ENCODE results near the gene GCSAML.

GCSAML gene

GRCh38 chr1:247578946-247579460 is 30.1 kb downstream of the GCSAML start:
- DNase-seq (ENCODE audit: low read depth) = no peak
- no peak overlapping the region for H3K4me3 ChIP-seq (ENCODE audit: low read depth, low read length)
- TF ChIP-seq, protein P1, sequence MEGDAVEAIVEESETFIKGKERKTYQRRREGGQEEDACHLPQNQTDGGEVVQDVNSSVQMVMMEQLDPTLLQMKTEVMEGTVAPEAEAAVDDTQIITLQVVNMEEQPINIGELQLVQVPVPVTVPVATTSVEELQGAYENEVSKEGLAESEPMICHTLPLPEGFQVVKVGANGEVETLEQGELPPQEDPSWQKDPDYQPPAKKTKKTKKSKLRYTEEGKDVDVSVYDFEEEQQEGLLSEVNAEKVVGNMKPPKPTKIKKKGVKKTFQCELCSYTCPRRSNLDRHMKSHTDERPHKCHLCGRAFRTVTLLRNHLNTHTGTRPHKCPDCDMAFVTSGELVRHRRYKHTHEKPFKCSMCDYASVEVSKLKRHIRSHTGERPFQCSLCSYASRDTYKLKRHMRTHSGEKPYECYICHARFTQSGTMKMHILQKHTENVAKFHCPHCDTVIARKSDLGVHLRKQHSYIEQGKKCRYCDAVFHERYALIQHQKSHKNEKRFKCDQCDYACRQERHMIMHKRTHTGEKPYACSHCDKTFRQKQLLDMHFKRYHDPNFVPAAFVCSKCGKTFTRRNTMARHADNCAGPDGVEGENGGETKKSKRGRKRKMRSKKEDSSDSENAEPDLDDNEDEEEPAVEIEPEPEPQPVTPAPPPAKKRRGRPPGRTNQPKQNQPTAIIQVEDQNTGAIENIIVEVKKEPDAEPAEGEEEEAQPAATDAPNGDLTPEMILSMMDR (IDR thresholded peaks at IDR 0.05; ENCODE audit: low read depth, low read length, missing control alignments) = no peak
- in situ Hi-C loops (cut with HindIII; ENCODE audit: low sequenced_read_pairs) = no loop called here

DNA sequence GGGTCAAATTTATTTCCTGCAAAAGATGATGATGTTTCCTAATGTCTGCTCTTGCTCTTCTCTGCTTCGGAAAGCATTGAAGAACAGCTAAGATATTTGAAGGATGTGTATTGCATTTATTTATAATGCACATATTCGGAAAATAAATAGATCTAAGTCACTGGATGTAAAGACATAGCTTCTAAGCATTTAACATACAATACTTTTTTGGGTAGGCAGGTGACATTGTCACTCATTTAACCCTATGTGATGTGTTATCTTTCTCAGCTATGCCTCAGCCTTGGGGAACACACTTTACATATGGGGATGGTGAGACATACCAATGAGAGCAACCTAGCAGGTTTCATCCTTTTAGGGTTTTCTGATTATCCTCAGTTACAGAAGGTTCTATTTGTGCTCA is 39.1 kb downstream of the GCSAML start, which contains the start of gene OR2G2:
Gene OR2G2, plus strand, starts transcription at position 301 of the 400 bp plus-strand sequence. Its CDS starts 0 bp downstream, at position 301.
- no peak for DNase-seq (ENCODE audit: low read depth)
- TF ChIP-seq, protein P1 (IDR thresholded peaks at IDR 0.05; ENCODE audit: low read depth, low read length, missing control alignments) = no peak
- in situ Hi-C loops (cut with HindIII; ENCODE audit: low sequenced_read_pairs) = no loop called here
- no peak within 1 kb of the TSS for H3K4me3 ChIP-seq (ENCODE audit: low read depth, low read length)

GRCh38 chr1:247605286-247605685 is 56.4 kb downstream of the GCSAML start, which contains the start of gene OR2G3:
Gene OR2G3 (plus strand): TSS chr1:247605586. CDS start chr1:247605586, 0 bp downstream.
- TF ChIP-seq, protein P1 (IDR thresholded peaks at IDR 0.05; ENCODE audit: low read depth, low read length, missing control alignments) = no peak
- no peak within 1 kb of the TSS for H3K4me3 ChIP-seq (ENCODE audit: low read depth, low read length)
- no peak for DNase-seq (ENCODE audit: low read depth)
- in situ Hi-C loops (cut with HindIII; ENCODE audit: low sequenced_read_pairs) = no loop called here

- in situ Hi-C loops (cut with HindIII; ENCODE audit: low sequenced_read_pairs) = no loop called here
- H3K4me3 ChIP-seq (ENCODE audit: low read depth, low read length) = no peak overlapping the region
- DNase-seq (ENCODE audit: low read depth) = no peak
- TF ChIP-seq, protein P1 (IDR thresholded peaks at IDR 0.05; ENCODE audit: low read depth, low read length, missing control alignments) = no peak
Measured at GRCh38 chr1:247613405-247613804, 64.5 kb downstream of the GCSAML start.

DNA sequence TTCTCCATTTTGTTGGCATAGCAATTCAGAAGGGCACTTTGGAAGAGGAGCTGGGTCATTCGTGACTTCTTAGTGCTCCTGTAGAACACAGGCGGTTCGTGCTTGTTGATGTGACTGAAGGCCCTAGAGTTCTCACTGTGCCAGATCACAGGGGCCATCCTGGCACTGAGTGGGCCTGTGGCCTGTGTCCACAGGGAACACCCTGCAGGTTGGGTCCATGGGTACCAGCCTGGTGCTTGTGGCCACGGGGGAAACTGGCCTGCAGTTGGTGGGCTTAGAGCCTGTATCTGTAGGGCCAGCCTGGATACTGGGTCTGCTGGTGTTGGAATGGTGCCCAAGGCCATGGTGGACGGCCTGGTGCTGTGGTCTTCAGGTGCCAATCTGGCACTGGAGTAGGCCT is 65.7 kb downstream of the GCSAML start:
- in situ Hi-C loops (cut with HindIII; ENCODE audit: low sequenced_read_pairs) = no loop called here
- no peak overlapping the region for H3K4me3 ChIP-seq (ENCODE audit: low read depth, low read length)
- no peak for DNase-seq (ENCODE audit: low read depth)
- TF ChIP-seq, protein P1 (IDR thresholded peaks at IDR 0.05; ENCODE audit: low read depth, low read length, missing control alignments) = no peak

Measured in astrocyte of the cerebellum (primary cell).